GM19438 (cell line): Measurements from ENCODE around the gene FAHD2A.
"Not testable (repeated sequence)": the region's sequence is repeated elsewhere in the genome, so short reads cannot be mapped to it uniquely, and the experiment has no call there.

ENCODE experiments used
- ATAC-seq: cut with Tn5 transposase; IDR thresholded peaks from one replicate; pipeline ENCODE4 v1.9.1; 2021; ENCODE audit warnings: low read depth; ENCODE audit not compliant: unreplicated experiment

Gene FAHD2A

DNA sequence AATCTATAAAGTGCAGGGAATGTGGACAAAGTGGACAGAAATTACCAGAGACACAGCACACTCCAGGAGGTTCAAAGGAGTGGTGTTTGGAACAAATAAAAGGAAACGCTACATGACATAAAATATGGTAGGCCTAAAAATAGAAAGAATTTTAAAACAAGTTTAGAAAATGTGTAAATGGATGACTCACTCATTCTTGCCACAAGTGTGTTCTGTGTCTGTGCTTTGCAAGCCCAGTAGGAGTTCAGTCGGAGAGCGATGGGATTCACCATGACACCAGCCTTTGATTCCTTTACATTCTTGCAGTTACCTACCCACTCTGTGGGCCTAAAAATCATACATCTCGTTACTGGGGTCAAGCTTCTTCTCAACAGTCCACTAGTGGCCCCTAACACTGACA, 30.9 kb downstream of the FAHD2A start:
- ATAC-seq = not testable (repeated sequence)

- ATAC-seq = not testable (repeated sequence)
Observed at GRCh38 chr2:95433973-95434372, 31.5 kb downstream of the FAHD2A start.

GRCh38 chr2:95434507-95435076, 32.1 kb downstream of the FAHD2A start:
- not testable (repeated sequence) for ATAC-seq

DNA sequence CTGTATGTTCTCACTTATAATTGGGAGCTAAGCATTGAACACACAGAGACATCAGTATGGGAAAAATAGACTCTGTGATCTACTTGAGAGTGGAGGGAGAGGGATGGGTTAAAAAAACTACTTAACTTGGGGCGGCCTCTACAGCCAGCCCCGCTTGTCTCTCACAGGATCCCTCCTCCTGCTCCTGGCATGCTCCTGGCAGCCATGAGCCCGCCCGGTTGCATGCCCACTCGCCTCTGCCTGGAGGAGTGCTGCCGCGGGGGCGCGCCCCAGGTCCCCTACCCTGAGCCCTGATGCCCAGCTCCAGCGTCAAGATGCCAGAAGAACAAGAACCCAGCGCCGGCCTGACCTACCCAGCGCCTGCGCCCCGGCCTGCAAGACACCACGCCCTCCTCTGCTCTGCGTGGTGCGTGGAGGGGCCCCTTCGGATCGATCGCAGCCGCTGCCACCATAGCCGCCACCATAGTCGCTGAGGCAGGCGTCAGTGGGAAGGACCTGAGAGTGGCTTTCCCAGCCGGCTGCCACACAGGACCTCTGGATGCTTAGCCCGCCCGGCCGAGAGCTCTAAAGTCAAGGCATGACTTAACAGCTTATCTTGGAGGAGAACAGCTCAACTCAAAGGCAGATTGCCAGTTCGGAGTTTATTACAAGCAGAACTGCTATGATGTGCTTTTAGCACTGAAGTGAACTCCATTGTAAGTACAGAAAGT, 32.8 kb downstream of the FAHD2A start:
- ATAC-seq = not testable (repeated sequence)

DNA sequence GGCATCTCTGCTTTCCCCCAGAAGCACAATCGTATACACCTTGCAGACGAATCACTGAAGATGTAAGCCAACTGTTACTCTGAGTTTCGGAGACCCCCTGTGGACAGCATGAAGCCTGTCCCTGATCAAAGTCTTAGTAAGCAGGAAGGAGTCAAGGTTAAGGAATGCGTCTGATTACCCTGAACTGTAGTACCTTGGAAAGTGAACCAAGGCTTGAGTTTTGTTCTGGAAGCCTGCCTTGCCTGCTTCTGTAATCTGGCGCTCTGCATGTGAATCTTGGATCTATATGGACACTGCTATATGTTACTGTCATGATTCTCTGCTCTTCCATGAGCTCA, 33.3 kb downstream of the FAHD2A start:
- ATAC-seq = not testable (repeated sequence)

DNA sequence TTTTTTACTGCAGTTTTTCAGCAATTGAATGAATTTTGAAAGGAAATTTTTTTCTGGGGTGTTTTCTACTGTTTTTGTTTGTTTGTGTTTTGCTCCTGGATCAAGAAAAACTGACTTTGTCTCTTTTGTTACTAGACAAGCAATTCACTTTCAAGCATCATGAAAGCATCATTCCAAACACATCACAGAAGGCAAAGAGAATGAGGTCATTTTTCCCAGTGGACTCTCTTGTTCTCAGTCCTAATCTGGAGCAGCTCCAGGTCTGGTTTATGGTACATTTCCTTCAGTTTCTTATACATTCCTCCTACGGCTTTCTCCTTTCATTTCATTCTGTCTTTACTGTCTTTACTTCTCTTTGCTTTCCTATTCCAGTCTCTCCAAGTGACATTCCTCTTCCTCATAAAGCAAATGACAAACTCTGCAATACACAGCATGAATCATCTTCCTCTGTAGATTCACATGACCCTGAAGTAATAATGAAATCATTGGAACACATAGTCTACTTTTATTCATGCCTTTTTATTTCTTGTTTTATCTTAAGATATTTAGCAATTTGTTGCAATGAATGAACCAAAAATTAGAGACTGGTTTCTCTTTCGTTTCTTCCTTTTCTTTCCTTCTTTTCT, 40.1 kb downstream of the FAHD2A start:
- not testable (repeated sequence) for ATAC-seq

DNA sequence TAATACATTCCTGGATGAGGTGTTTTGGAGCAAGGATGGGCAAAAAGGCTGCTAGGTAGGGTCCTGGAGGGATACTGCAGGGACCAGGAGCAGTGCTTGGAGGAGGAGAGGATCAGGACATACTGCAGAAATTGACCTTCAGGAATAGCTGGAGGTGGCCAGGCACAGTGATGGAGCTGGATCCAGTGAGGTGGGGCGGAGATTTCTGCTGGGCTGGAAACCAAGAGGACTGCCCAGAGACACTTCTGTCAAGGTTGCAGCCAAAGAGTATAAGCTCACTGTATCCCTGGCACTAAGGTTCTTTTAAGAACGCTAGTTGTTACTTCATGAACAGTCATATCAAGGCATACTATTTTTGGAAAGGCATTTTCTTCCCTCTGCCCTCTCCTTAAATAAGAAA, 42.8 kb downstream of the FAHD2A start:
- not testable (repeated sequence) for ATAC-seq

DNA sequence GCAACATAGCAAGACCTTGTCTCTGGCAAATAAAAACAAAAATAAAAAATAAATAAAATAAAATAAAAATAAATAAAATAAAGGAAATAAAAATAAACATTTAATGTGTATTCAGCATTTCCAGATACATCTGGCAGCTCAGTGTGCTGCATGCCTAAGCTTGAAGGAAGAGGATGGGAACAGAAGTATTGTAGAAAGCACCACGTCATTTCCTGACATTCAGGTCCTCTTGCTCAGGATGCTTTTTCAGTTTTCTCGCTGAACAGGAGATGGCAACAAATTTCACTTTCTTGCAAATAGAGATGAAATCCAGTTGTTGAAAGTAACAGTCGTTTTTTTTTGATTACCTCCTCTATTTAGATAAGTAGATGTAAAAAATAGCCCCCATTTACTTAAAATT, 60.8 kb downstream of the FAHD2A start:
- not testable (repeated sequence) for ATAC-seq
